Fibroblast of lung (primary cell): Measurements from ENCODE around the gene ANKRD44. TPM values are rescaled to one million over a fixed set of nuclear protein-coding genes. Genes with fewer than 3 reads are reported as not detected.
A peak's percentile ranks its signal among the peaks of the same experiment; 100 is the strongest.

Experiments used
- DNase-seq, 2 donors: peaks; one replicate each; pipeline versions ENCODE4 v3.0.0 to v3.0.0-alpha.2; 2010; ENCODE audit warnings: low read depth in 2 of 2
- H2AFZ ChIP-seq: 2 replicates; pipeline ENCODE4 v1.5.1; 2012; ENCODE audit warnings: low read length, control low read depth, inconsistent platforms
- H3K27ac ChIP-seq: 2 replicates; pipeline ENCODE4 v1.5.1; 2011; ENCODE audit warnings: low read length, control low read depth; ENCODE audit not compliant: insufficient read depth
- H3K27me3 ChIP-seq: 2 replicates; pipeline ENCODE4 v1.5.1; 2011; ENCODE audit warnings: mild to moderate bottlenecking, low read length; ENCODE audit not compliant: control insufficient read depth, insufficient read depth
- H3K36me3 ChIP-seq: 2 replicates; pipeline ENCODE4 v1.5.1; 2011; ENCODE audit warnings: low read length; ENCODE audit not compliant: control insufficient read depth, insufficient read depth
- H3K4me1 ChIP-seq: 2 replicates; pipeline ENCODE4 v1.5.1; 2011; ENCODE audit warnings: low read length; ENCODE audit not compliant: control insufficient read depth, insufficient read depth; ENCODE audit errors: extremely low read depth
- H3K4me2 ChIP-seq: 2 replicates; pipeline ENCODE4 v1.5.1; 2011; ENCODE audit warnings: low read length, control low read depth; ENCODE audit not compliant: insufficient read depth; ENCODE audit errors: extremely low read depth
- H3K4me3 ChIP-seq, 4 experiments: fragments of 200-600 bp in 1 of 4; sonication (generic) in 1 of 4; replicated peaks in 1 of 4; 2 replicates each; pipeline ENCODE4 v1.5.1; 2011 to 2016; ENCODE audit warnings: low read length in 4 of 4, low read depth in 3 of 4, mild to moderate bottlenecking in 3 of 4, control low read depth in 2 of 4, inconsistent platforms in 1 of 4, mixed read lengths in 1 of 4; ENCODE audit not compliant: insufficient read depth in 1 of 4; ENCODE audit errors: control extremely low read depth in 1 of 4
- H3K79me2 ChIP-seq: 2 replicates; pipeline ENCODE4 v1.5.1; 2012; ENCODE audit warnings: mild to moderate bottlenecking, low read length, inconsistent platforms; ENCODE audit not compliant: control insufficient read depth, insufficient read depth
- H3K9ac ChIP-seq: 2 replicates; pipeline ENCODE4 v1.5.1; 2011; ENCODE audit warnings: mild to moderate bottlenecking, low read length, control low read depth; ENCODE audit not compliant: insufficient read depth
- H3K9me3 ChIP-seq: 2 replicates; pipeline ENCODE4 v1.5.1; 2012; ENCODE audit warnings: low read depth, low read length; ENCODE audit not compliant: control insufficient read depth, insufficient read depth
- H4K20me1 ChIP-seq: 2 replicates; pipeline ENCODE4 v1.5.1; 2011; ENCODE audit warnings: low read length; ENCODE audit not compliant: control insufficient read depth, insufficient read depth; ENCODE audit errors: extremely low read depth
- EZH2 ChIP-seq: IDR thresholded peaks from 2 replicates; pipeline ENCODE4 v1.5.1; 2012; ENCODE audit warnings: low read length, control low read depth, mild to moderate bottlenecking; ENCODE audit errors: missing control alignments
- polyA plus RNA-seq, 2 donors: library from polyadenylated mRNA; depleted of rRNA in 1 of 2; stranded (reverse) in 1 of 2; unstranded in 1 of 2; fragments of >200 nt; gene quantifications; 2 replicates each; pipeline ENCODE4 v1.2.1, GENCODE V29; 2011 to 2012; ENCODE audit warnings: missing spikeins in 1 of 2
- total RNA-seq: library from RNA; depleted of rRNA; stranded (reverse); fragments of >200 nt; gene quantifications from 2 replicates; pipeline ENCODE4 v1.2.1, GENCODE V29; 2014
- TF ChIP-seq, protein P1 (sequence below), 2 donors: IDR thresholded peaks in 1 of 2; conservative IDR thresholded peaks in 1 of 2; 1 replicate in 1 of 2; 2 replicates in 1 of 2; pipeline ENCODE4 v1.5.1; 2011 to 2012; ENCODE audit warnings: low read length in 2 of 2, control low read depth in 1 of 2, inconsistent platforms in 1 of 2, low read depth in 1 of 2, mild to moderate bottlenecking in 1 of 2

ANKRD44 gene
- total and polyA plus RNA-seq, 2 donors (not counting 1 experiment from before 2014, with no cell fraction given): 7.6 to 9.7 TPM

DNA sequence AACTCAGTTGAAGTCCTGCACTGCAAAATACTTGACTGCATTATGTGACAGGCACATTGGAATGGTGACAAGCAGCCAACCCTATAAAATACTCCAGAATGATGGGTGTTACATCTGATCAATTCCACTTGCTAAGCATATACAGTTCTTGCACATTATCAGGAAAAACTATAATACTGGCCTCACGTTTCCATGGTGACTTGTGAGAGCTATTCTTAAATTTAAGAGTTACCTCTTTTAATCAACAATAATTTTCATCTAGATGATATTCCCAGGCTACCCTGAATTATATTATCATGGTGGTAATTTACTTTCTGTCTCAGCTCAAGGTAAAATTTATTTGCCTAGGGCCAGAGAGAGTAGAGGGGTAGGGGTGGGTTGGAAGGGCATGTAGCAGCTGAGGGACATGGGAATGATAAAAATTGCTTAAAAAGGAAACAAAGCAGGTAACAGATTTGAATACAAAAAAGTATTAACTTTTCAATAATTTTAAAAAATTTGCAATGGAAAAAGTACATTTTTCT, 251.7 kb downstream of the ANKRD44 start:
- no peaks in the 10 kb centered on the region for H3K27me3 ChIP-seq
- H3K4me2 ChIP-seq: no peak overlapping the region
- H4K20me1 ChIP-seq: no peaks in the 10 kb centered on the region
- TF ChIP-seq, protein P1, sequence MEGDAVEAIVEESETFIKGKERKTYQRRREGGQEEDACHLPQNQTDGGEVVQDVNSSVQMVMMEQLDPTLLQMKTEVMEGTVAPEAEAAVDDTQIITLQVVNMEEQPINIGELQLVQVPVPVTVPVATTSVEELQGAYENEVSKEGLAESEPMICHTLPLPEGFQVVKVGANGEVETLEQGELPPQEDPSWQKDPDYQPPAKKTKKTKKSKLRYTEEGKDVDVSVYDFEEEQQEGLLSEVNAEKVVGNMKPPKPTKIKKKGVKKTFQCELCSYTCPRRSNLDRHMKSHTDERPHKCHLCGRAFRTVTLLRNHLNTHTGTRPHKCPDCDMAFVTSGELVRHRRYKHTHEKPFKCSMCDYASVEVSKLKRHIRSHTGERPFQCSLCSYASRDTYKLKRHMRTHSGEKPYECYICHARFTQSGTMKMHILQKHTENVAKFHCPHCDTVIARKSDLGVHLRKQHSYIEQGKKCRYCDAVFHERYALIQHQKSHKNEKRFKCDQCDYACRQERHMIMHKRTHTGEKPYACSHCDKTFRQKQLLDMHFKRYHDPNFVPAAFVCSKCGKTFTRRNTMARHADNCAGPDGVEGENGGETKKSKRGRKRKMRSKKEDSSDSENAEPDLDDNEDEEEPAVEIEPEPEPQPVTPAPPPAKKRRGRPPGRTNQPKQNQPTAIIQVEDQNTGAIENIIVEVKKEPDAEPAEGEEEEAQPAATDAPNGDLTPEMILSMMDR (conservative IDR thresholded peaks at IDR 0.05 in 1 of 2, IDR thresholded peaks at IDR 0.05 in 1 of 2; ENCODE audit: low read depth in 1 of 2, low read length in 2 of 2): no peak
- TF ChIP-seq EZH2: no peak
- no peak overlapping the region for H2AFZ ChIP-seq
- H3K4me3 ChIP-seq: no peak overlapping the region
- no peaks in the 10 kb centered on the region for H3K36me3 ChIP-seq
- H3K9me3 ChIP-seq: no peaks in the 10 kb centered on the region
- no peak for DNase-seq
- no peak overlapping the region for H3K9ac ChIP-seq
- no peaks in the 10 kb centered on the region for H3K79me2 ChIP-seq
- no peaks in the 10 kb centered on the region for H3K4me1 ChIP-seq
- no peak overlapping the region for H3K27ac ChIP-seq

DNA sequence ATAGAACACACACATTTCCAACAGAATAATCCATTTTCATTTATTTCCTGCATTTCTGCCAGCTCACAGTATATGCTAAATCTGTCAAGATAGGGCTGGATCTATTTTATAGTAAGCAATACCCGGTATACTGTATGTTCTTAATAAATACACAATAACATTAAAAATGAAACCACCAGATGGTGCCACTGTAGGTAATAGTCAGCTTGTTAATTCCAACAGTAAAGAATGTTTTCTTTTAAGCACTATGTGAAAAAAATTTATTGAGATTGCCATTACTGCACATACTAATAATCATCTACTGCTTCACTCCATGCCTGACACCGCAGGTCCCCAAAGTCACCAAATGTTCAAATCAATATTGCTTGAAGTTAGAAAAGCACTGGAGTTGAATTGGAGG, 252.6 kb downstream of the ANKRD44 start:
- Histone ChIP-seq H3K36me3 (no peaks in the 10 kb centered on the region), H3K4me1 (no peaks in the 10 kb centered on the region), H3K9ac (no peak overlapping the region), H3K27me3 (no peaks in the 10 kb centered on the region), H3K79me2 (no peaks in the 10 kb centered on the region), H3K4me2 (no peak overlapping the region), H3K27ac (no peak overlapping the region), H2AFZ (no peak overlapping the region), H3K4me3 (no peak overlapping the region), H3K9me3 (no peaks in the 10 kb centered on the region), H4K20me1 (no peaks in the 10 kb centered on the region)
- peak in 1 of 2 donors; percentile 26 for DNase-seq
- TF ChIP-seq, protein P1 (conservative IDR thresholded peaks at IDR 0.05 in 1 of 2, IDR thresholded peaks at IDR 0.05 in 1 of 2; ENCODE audit: low read depth in 1 of 2, low read length in 2 of 2): no peak
- no peak for TF ChIP-seq EZH2

DNA sequence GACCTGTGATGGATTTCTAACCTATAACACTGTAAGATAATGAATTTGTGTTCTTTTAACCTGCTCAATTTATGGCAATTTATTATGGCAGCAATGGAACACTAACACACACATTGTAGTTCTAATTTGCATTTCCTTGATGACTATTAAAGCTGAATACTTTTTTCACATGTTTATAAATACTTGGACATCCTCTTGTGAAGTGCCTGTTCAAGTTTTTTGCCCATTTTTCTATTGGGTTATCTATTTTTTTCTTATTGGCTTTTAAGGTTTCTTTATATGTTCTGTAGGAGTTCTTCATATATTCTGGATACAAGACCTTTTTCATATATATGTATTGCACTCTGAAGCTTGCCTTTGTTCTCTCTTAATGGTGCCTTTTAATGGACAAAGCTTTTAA, 255.5 kb downstream of the ANKRD44 start:
- no peak for DNase-seq
- H3K4me2 ChIP-seq: no peak overlapping the region
- no peak overlapping the region for H3K9ac ChIP-seq
- no peak overlapping the region for H3K27ac ChIP-seq
- no peaks in the 10 kb centered on the region for H3K4me1 ChIP-seq
- no peak overlapping the region for H3K4me3 ChIP-seq
- H2AFZ ChIP-seq: no peak overlapping the region
- H3K79me2 ChIP-seq: no peaks in the 10 kb centered on the region
- H3K27me3 ChIP-seq: no peaks in the 10 kb centered on the region
- no peaks in the 10 kb centered on the region for H4K20me1 ChIP-seq
- H3K36me3 ChIP-seq: no peaks in the 10 kb centered on the region
- TF ChIP-seq, protein P1 (conservative IDR thresholded peaks at IDR 0.05 in 1 of 2, IDR thresholded peaks at IDR 0.05 in 1 of 2; ENCODE audit: low read depth in 1 of 2, low read length in 2 of 2): no peak
- no peak for TF ChIP-seq EZH2
- no peaks in the 10 kb centered on the region for H3K9me3 ChIP-seq
